MM.1S (cell line): ENCODE results near the gene STRIP2.

Experiments
- DNase-seq: peaks from one replicate; pipeline ENCODE4 v3.0.0-alpha.2; 2015
- H2AFZ ChIP-seq: fragments of 300-600 bp; sonication (generic); 2 replicates; pipeline ENCODE4 v1.6.0; 2016; ENCODE audit warnings: antibody characterized with exemption, low read length
- H3F3A ChIP-seq: fragments of 300-600 bp; sonication (generic); 2 replicates; pipeline ENCODE4 v1.6.1; 2016; ENCODE audit warnings: mild to moderate bottlenecking, antibody characterized with exemption, low read length, moderate library complexity, mixed read lengths; ENCODE audit not compliant: insufficient read depth
- H3K27ac ChIP-seq: fragments of 300-600 bp; sonication (generic); 2 replicates; pipeline ENCODE4 v1.5.1; 2016; ENCODE audit warnings: mild to moderate bottlenecking, low read length
- H3K27me3 ChIP-seq: fragments of 300-600 bp; sonication (generic); replicated peaks from 2 replicates; pipeline ENCODE4 v1.6.0; 2016; ENCODE audit warnings: low read length; ENCODE audit not compliant: insufficient read depth
- H3K36me3 ChIP-seq: fragments of 300-600 bp; sonication (generic); replicated peaks from 2 replicates; pipeline ENCODE4 v1.6.1; 2016; ENCODE audit warnings: mild to moderate bottlenecking, low read length, mixed read lengths; ENCODE audit not compliant: insufficient read depth
- H3K4me1 ChIP-seq: fragments of 300-600 bp; sonication (generic); 2 replicates; pipeline ENCODE4 v1.6.1; 2016; ENCODE audit warnings: low read length, mixed read lengths
- H3K4me2 ChIP-seq: fragments of 300-600 bp; sonication (generic); 2 replicates; pipeline ENCODE4 v1.6.0; 2016; ENCODE audit warnings: low read depth, low read length
- H3K4me3 ChIP-seq: fragments of 300-600 bp; sonication (generic); 2 replicates; pipeline ENCODE4 v1.5.1; 2016; ENCODE audit warnings: low read length, mixed read lengths
- H3K79me2 ChIP-seq: fragments of 300-600 bp; sonication (generic); 2 replicates; pipeline ENCODE4 v1.6.1; 2016; ENCODE audit warnings: mixed run types, low read length, mixed read lengths
- H3K9ac ChIP-seq: fragments of 300-600 bp; sonication (generic); 2 replicates; pipeline ENCODE4 v1.6.1; 2016; ENCODE audit warnings: low read length, mixed read lengths
- H3K9me2 ChIP-seq: fragments of 300-600 bp; sonication (generic); replicated peaks from 2 replicates; pipeline ENCODE4 v1.6.1; 2016; ENCODE audit warnings: mild to moderate bottlenecking, low read length, mixed read lengths; ENCODE audit not compliant: insufficient read depth
- H3K9me3 ChIP-seq: fragments of 300-600 bp; sonication (generic); replicated peaks from 2 replicates; pipeline ENCODE4 v1.6.1; 2016; ENCODE audit warnings: mild to moderate bottlenecking, low read length, mixed read lengths; ENCODE audit not compliant: insufficient read depth
- H4K20me1 ChIP-seq: fragments of 300-600 bp; sonication (generic); 2 replicates; pipeline ENCODE4 v1.6.1; 2016; ENCODE audit warnings: mild to moderate bottlenecking, low read length, moderate library complexity, mixed read lengths; ENCODE audit not compliant: insufficient read depth
- CTCF ChIP-seq: fragments of 300-600 bp; sonication (generic); IDR thresholded peaks from 2 replicates; pipeline ENCODE4 v1.5.1; 2016; ENCODE audit warnings: antibody characterized with exemption, low read length, mixed read lengths
- EZH2 ChIP-seq: fragments of 300-600 bp; sonication (generic); optimal IDR thresholded peaks from 2 replicates; pipeline ENCODE3; 2017; ENCODE audit warnings: low read depth, mild to moderate bottlenecking, antibody characterized with exemption, low read length, mixed read lengths
- EZH2phosphoT487 ChIP-seq: fragments of 300-600 bp; sonication (generic); IDR thresholded peaks from 2 replicates; pipeline ENCODE4 v1.6.1; 2018; ENCODE audit warnings: antibody characterized with exemption, low read length

STRIP2 gene

GRCh38 chr7:129494041-129494440 lies 59.8 kb downstream of the STRIP2 start:
- Histone ChIP-seq H3K27ac (no peak overlapping the region; the same call in 1 of the 2 replicates), H3F3A (no peaks in the 10 kb centered on the region), H3K4me2 (no peak overlapping the region), H3K9me3 (no peaks in the 10 kb centered on the region), H3K79me2 (no peaks in the 10 kb centered on the region), H3K27me3 (no peaks in the 10 kb centered on the region), H3K4me3 (no peak overlapping the region), H2AFZ (no peak overlapping the region), H3K9me2 (no peaks in the 10 kb centered on the region), H3K36me3 (no peaks in the 10 kb centered on the region), H3K4me1 (no peaks in the 10 kb centered on the region), H3K9ac (no peak overlapping the region), H4K20me1 (no peaks in the 10 kb centered on the region)
- DNase-seq, result peak; percentile 53
- no peak for TF ChIP-seq EZH2phosphoT487
- TF ChIP-seq EZH2, result no peak
- no peak for TF ChIP-seq CTCF

GRCh38 chr7:129495987-129496386 lies 61.8 kb downstream of the STRIP2 start:
- Histone ChIP-seq H3K27ac (no peak overlapping the region), H3K9me3 (no peaks in the 10 kb centered on the region), H3K36me3 (no peaks in the 10 kb centered on the region), H2AFZ (no peak overlapping the region), H3K9me2 (no peaks in the 10 kb centered on the region), H3K9ac (no peak overlapping the region), H3K79me2 (no peaks in the 10 kb centered on the region), H3K4me1 (no peaks in the 10 kb centered on the region), H3K4me3 (no peak overlapping the region), H3K27me3 (no peaks in the 10 kb centered on the region), H4K20me1 (no peaks in the 10 kb centered on the region), H3F3A (no peaks in the 10 kb centered on the region), H3K4me2 (no peak overlapping the region)
- TF ChIP-seq EZH2, result no peak
- TF ChIP-seq EZH2phosphoT487, result no peak
- no peak for TF ChIP-seq CTCF
- peak; percentile 4 for DNase-seq

GRCh38 chr7:129496653-129497052 lies 62.4 kb downstream of the STRIP2 start:
- H3K79me2 ChIP-seq, result no peaks in the 10 kb centered on the region
- no peaks in the 10 kb centered on the region for H4K20me1 ChIP-seq
- DNase-seq, result no peak
- H3K4me1 ChIP-seq, result no peaks in the 10 kb centered on the region
- H3K9me3 ChIP-seq, result no peaks in the 10 kb centered on the region
- TF ChIP-seq CTCF (no peak), EZH2phosphoT487 (no peak), EZH2 (no peak)
- H2AFZ ChIP-seq, result no peak overlapping the region
- H3K4me3 ChIP-seq, result no peak overlapping the region
- H3K27ac ChIP-seq, result no peak overlapping the region
- no peaks in the 10 kb centered on the region for H3K27me3 ChIP-seq
- H3K9me2 ChIP-seq, result no peaks in the 10 kb centered on the region
- no peak overlapping the region for H3K4me2 ChIP-seq
- H3F3A ChIP-seq, result no peaks in the 10 kb centered on the region
- no peak overlapping the region for H3K9ac ChIP-seq
- no peaks in the 10 kb centered on the region for H3K36me3 ChIP-seq
